NCI-H1092 treated with DMSO at 0.1 percent for 48 hours (cell line): ENCODE measurements around the gene HDAC4.

Experiments
- DNase-seq: peaks from one replicate; lab custom pipeline; 2025; lab: John Stamatoyannopoulos, UW

HDAC4 gene

DNA sequence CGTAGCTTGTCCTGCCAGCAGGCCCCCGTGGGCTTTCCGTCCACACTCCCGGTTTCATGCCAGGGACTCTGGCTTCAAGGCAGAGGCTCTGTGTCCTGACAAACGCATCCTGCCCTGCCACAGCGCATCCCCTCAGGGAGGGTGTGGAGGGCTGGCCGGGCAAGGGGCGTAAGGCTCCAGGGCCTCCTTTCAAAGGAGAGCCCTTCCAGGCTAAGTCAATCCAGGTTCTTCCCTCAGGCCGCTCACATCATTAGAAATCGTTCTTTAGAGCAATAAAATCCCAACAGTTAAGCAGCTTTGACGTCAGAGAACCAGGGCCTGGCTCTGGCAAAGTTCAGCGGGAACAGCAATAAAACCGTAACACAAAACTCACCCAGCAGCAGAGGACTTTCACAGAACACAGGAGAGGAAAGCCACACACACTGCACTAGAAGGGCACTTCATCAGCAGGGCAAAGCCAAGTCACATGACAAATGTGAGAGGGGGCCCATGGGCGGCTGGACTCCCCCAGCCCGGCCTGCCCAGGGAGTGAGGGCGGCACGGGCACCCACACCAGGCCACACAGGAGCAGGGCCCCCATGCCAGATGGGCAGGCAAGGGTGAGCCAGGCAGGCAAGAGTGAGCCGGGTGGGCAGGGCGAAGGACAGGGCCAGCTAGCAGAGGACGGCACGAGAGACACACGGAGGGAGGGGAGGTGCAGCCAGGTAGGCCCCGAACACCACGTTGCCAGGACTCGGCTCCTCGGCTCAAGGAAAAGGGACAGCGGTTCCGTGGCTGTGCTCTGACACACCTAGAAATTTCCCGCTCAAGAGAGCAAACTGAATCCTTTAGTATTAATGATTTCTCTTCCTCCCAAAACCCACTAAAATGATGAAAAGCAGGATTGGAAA, 52.0 kb downstream of the HDAC4 start:
- DNase-seq, result no peak

DNA sequence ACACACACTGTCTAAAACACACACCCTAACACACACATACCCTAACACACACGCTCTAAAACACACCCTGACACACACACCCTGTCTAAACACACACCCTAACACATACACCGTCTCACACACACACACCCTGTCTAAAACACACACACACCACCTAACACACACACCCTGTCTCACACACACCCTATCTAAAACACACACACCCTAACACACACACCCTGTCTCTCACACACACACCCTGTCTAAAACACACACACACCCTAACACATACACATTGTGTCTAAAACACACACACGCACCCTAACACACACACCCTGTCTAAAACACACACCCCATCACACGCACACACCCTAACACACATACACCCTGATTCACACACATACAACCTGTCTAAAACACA, 54.1 kb downstream of the HDAC4 start:
- DNase-seq, result no peak

DNA sequence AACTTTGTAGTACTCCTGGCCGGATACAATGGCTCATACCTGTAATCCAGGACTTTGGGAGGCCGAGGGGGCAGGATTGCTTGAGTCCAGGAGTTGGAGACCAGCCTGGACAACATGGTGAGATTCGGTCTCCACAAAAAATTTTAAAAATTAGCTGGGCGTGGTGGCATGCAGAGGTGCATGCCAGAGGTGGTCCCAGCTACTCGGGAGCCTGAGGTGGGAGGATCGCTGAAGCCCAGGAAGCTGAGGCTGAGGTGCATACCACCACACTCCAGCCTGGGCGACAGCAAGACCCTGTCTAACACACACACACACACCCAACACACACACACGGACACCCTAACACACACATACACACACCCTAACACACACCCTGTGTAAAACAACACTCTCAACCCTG, 55.6 kb downstream of the HDAC4 start:
- DNase-seq, result no peak

DNA sequence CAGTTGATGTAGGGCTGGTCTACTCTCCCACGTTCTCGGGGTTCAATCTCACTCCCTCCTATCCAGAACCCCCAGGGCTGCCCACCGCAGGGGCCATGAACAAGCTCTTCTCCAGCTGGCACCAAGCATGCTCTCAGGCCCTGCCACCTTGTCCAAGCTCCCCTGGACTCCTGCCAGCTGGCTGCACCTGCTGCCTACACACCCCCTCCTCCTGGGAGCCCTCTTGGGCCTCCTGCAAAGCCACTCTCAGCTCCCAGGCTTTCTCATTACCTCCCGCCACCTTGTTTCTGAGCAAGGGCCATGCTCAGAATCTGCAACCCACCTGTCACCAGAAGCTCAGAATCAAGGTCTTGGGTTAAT, 56.0 kb downstream of the HDAC4 start:
- peak; percentile 48 for DNase-seq

DNA sequence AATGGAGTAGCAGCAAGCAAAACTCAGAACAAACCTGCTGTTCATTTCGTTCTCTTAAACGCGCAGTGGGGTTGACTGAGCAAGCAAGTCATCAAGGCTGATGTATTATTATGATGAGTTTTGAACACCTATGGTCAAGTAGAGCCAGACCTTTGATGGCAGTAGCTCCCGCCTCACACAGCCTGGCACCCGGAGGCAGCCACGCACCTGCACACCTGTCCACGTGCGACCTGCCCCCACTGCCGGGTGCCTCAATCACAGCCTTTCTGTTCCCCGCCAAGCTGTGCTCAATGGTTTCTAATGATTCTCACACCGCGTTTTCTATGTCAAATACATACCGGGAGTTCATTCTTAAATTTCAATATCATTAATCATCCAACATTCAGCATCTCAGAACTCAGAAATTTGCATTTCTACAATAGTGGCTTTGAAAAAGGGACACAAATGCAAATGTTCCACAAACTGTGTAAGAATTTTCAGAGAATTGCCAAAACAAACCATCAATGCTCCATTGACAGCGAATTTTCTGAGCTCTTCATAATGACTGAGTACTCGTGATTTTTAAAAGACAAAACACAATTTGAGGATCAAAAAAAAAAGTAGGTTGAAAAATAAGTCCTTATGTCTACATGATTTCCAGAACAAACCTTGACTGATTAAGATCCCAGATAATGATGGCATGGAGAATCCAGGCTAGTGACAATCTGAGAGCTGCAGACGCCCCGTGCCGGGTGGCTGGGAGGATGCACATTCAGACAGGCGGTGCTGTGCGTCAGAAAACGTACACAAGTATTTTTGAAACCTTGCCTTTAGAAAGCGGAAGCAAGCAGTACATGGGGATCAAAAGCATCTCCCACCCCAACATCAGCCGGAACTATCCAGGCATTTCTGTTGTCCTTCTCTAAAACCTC, 56.6 kb downstream of the HDAC4 start:
- no peak for DNase-seq

DNA sequence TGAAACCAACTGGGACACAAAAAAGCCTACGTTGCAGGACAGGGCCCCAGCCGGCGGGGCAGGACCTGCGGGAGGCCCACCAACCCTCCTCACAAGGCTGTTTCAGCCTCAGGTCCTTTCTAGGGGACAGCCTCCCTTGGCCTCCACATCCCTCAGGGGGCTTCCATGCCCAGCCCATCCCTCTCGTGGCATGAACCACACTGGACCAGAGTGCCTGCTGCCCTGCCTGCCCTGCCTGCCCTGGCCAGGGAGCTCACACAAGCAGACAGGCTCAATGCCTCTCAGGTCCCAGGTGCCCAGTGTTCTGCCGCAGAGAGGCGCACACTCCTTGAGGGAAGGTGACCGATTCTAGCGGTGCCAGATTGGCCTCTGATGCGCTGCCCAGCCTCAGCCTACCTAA, 57.4 kb downstream of the HDAC4 start:
- no peak for DNase-seq

DNA sequence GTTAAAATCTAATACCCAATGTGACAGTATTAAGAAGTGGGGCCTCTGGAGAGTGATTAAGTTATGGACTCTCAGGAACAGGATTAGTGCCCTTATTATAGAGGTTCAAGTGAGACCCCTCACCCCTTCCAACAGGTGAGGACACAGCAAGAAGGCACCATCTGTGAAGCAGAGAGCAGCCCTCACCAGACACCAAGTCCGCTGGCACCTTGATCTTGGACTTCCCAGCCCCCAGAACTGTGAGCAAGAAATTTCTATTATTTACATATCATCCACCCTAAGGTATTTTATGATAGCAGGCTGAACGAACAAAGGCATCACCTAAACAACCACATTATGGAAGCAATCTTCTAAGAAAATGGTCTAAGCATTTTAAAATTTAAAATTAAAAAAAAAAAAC, 59.0 kb downstream of the HDAC4 start:
- DNase-seq, result no peak

DNA sequence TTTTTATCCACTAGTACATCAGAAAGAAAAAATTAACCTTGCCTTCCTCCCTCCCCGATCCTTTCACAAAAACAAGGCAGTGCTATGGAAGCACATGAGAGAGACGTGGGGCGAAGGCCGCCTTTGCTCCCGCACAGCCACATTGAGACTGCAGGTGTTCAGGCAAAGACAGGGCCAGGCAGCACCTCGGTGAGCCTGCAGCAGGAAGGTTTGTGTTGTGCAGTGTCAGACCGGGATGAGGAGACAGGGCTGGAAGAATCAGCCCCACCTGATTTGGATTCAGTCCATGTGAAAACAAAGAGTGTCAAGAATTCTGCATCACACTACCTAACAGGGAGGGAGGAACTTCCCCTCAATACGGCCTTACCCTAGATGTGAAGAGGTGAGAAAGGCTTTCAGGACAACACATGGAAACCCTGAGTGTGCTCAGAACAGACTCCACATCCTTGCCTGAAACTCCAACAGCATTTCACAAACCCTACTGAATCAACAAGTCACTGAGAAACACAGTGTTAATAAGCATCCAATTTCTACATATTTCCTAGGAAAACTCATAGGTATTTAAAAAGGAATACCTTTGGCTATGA, 59.6 kb downstream of the HDAC4 start:
- DNase-seq, result no peak

DNA sequence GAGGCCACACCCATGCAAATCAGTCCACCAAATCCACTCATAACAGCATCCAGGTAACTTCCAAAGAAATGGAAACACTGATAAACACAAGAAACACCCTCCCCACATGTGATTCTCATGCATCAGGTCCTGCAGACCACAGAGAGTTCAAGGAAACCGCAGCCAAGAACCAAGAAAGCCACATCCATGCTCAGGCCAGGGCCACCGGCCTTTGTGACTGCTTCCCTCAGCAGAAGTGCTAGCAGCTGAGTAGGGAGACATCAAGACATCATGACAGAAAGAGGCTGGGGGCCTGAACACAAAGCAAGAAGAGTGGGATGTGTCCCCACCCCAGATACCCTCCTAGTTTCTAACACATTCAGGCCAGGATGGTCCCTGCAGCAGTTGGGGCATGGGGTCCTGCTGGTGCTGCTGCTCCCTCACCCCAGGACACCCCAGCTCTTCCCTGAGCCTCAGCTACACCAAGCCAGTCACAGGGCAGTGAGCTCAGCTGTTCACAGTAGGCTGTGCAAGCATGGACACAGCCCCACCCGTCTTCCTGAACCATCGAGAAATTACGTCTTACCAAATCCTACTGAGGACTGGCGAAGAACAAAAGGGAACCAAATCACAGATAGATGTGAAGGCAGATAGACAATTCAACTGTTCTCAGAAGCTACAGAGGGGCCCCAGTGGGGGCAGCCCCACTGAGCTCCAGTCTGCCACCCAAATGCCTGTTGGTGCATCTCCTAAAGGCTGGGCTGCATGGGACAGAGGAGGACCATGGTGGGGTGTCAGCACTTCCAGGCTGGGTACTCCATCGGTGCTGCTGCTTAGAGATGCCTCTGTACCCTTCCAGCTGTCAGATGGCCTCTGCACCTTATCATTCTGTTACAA, 60.9 kb downstream of the HDAC4 start:
- no peak for DNase-seq

DNA sequence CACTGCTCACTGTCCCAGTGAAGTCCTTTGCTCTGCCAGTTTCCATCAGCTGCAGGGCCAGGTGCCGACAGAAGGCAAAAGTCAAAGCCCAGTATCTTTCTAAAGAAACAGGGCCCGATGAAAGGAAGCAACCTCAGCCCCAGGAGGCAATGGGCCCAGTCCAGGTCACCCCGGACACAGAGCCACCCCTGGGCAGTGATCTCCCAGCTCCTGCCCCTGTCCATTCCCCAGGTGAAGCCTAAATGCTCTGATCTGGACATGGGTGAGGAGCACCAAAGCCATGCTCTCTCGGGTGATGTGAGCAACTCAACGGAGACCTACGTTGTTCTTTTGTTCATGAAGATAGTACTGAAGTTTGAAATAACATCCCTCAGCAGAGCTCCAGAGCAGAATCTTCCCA, 61.6 kb downstream of the HDAC4 start:
- no peak for DNase-seq

DNA sequence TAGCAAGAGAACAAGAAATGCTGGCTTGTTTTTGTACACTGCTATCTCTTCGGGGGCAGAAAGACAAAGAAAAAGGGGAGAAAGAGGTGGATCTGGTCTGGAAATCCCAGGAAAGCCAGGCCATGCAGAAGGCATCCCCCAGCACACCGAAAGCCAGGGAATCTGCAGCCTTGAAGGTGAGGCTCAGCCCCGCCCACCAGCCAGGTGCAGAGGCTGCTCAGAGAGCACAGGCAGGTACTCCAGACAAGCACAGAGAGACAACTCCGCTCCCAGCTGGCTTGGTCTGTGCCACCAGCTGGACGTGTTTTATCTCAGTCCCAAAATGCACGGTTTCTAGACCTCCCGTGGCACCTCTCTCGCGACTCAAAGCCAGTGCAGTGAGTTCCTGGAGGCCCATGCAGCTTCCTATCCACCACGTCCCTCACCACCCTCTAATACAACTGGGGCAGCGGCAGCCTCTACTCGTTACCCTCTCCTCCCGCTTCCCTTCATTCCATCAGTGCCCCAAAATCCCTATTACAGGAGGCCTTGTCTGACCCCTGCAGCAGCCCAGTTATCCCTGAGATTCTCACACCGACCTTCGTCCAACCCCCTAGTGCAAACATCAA, 62.8 kb downstream of the HDAC4 start:
- no peak for DNase-seq

DNA sequence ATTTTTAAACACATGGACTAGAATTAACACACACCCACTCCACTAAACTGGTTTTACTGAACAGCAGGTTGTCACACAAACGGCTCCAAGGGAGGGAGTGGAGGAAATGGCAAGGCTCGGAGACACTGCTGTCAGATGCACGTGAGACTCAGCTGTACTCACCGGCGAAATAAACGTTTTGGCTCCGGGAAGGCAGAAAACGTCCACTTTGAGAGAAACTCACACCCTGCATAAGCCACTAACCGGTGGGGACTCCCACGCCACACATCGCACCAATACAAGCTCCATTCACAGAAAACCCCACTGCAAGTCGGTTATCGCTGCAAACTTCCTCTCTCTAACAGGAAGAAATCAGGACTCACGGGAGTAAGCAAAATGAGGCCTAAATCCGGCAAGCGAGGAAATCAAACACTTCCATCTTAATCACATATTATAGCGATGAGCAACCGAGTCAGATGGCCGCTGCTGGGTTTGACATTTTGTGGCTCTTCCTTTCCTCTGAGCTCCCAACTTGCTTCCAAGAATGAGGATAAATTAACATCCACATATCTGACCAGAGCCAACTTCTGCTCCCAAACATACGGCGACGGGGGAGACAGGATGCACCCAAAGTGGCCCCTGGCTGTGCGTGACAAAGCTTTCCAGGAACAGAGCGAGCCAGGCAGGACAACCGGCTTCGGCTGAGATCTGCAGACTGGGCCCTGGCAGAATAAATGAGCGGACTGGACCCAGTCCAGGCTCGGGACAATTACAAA, 63.5 kb downstream of the HDAC4 start:
- no peak for DNase-seq

DNA sequence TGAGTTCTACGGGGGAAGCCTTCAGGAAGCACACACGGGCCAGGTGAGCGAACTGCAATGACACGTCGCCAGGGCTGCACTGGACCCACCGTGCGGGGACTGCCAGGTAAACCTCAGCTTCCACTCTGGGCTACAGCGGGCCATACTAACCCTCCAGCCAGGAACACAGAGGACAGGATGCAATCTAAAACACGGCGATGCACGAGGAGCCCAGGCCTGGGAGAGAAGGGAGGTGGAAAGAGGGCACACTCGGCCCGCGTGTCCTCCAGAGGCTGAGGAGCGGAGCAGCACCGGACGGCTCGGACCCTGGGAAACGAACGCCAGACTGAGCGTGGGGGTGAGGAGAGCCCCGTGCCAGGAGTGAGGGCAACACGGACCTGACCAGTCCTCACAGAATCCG, 69.3 kb downstream of the HDAC4 start:
- no peak for DNase-seq

DNA sequence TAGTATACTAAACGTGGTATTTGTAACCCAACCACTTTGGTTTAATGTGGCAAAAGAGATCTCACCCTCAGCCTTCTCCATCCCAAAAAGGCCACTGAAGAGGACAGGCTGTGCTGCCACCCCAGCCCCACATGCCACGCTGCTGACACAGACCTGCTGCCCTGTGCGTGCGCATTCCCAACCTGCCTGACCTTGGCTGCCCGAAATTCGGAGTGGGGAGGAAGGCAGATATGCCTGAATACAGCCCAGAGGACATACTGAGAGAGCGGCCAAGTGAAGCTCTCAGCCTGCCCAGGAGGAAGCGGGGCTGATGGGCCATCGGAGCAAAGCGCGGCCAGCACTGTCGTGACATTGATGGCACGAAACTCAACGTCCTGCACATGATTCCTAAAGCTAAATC, 70.0 kb downstream of the HDAC4 start:
- no peak for DNase-seq

DNA sequence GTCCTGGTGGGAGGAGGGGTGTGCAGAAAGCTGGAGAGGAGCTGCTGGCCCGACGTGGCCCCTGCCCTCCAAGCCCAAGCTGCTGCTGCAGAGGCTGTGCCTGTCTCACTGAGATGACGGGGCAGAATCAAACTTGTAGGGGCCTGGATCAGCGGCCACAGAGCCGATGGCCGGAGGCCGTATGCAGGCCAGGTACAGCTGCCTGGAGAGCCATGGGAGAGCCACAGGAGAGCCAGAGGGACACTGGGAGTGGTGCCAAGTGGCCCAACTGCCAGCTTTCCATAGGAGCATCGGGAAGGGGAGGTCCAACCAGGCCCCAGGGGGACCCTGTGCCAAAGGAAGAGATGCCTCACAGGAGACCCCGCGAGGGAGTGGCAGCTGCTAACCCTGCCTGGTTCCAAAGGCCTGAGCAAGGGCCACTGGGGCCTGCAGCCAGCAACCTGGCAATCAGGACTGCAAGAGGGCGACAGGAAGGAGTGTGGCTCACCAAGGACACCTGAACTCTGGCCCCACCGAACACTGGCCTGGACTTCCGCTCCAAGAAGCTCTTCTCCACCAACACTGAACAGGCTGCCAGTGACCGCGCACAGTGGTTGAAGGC, 70.7 kb downstream of the HDAC4 start:
- peak; percentile 6 for DNase-seq

DNA sequence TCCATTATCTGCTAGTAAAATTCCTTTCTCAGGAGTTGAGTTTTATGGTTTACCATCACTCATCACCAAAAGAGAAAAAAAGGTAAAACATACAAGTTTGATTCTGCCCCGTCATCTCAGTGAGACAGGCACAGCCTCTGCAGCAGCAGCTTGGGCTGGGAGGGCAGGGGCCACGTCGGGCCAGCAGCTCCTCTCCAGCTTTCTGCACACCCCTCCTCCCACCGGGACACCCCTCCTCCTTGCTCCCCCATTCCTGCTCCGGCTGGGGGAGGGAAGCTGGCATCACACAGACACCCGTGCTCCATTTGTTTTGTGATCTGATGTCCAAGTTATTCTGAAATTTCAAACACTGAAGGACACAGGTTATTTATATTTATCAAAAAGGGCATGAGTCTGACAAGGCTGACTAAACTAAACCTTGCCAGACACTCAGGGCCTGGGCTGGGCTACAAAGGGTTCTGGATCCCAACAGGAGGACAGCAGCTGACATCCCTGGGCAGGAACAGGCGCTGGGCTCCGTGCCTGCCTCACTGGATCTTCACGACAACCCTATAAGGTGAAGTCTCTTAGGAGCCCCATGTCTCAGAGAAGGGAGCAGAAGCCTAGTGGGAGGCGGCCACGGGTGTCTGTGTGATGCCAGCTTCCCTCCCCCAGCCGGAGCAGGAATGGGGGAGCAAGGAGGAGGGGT, 71.4 kb downstream of the HDAC4 start:
- DNase-seq, result no peak

DNA sequence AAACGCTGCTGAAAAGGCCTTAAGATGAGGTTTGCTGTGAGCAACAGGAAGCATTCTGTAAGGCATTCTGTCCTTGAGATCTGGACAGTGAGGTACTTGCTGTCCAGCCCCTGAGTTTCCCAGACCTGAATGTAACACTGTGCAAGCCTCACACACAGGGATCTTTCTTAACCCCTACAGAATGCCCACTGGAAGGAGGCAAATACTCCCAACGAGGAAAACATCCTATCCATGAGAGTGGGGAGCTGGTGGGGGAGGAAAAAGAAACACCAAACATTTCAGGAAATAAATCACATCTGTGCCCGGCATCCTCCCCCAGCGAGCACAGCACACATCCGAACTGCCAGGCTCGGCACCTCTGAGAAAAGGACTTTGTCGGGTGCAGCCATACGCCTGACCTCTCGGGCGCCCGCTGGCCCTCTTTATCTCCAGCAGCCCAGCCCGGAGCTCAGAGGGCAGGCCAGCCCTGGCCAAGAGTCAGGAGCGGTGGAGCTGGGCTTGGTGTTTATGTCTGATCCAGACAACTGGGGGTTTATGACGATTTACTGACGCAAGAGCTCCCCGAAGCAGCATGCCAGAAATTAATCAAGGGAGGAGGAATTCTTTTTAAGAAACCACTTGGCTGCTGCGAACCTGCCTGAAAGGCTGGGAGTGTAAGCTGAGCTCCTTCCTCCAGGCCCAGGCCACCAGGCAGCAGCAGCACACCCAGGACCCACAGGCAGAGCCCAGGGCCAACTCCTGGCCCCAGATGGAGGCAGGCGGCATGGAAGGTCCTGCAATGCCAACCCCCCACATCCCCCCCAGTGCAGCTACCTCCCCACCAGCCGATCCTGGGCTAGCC, 72.2 kb downstream of the HDAC4 start:
- no peak for DNase-seq

DNA sequence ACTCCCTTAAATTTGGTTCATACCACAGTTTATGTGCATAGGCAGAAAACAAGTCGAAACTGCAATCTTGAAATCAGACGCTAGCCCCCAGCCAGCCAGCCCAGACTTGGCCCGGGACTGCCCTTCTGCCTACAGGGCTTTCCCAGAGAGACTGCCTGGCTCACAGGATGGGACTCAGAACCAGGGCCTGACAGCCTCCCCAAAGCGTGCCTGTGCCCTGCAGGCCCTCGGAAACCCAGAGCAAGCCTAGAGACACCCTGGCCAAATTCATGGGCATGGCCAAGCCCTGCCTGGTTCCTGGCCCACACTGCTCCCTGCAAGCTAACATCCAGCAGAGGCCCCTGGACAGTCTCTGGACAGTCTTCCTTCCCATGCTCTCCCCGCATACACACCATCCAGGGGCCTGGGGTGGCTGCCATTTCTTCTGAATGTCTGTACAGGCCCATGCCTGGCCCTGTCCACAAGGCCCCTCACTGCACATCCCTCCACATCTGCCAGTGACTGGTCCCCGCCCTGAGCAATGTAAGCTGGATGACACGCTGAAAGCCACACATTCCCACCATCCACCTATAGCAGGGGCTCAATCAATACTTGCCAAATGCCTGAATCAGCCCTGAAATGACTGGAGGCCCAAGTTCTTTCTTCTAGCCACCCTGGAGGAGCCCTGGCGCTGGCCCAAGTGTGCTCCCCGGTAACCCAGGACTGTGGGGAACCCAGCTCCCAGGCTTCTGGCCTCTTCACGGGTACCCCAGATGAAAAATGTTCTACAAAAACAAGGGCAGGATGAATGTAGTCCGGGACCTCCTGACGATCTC, 73.1 kb downstream of the HDAC4 start:
- DNase-seq, result no peak
